AG10803 (cell line): Measurements from ENCODE around the gene MRPS12.

Source experiments
- DNase-seq: peaks from one replicate; pipeline ENCODE4 v3.0.0; 2010; ENCODE audit warnings: low read depth
- H3K4me3 ChIP-seq: 2 replicates; pipeline ENCODE4 v1.5.1; 2011; ENCODE audit warnings: mild to moderate bottlenecking, low read length, control low read depth
- CTCF ChIP-seq: conservative IDR thresholded peaks from 2 replicates; pipeline ENCODE4 v1.5.1; 2011; ENCODE audit warnings: mild to moderate bottlenecking, low read length, control low read depth, inconsistent platforms

Gene MRPS12

GRCh38 chr19:38970664-38971532 is 40.2 kb downstream of the MRPS12 start:
- DNase-seq = peak; percentile 73
- no peak for TF ChIP-seq CTCF
- no peak overlapping the region for H3K4me3 ChIP-seq

DNA sequence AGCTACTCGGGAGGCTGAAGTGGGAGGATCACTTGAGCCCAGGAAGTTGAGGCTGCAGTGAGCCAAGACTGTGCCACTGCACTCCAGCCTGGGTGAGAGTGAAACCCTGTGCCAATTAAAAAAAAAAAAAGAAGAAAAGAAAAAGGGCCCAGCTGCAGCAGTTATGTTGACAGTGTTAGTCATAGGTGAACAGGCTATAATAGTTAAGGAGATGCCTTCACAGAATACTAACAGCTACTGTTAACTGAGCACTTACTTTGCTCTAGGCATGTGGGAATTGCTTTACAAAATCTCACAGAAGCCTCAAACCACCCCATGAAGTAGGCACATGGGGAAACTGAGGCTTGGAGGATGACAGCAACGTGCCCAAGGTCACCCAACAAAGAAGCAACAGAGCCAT is 40.9 kb downstream of the MRPS12 start:
- H3K4me3 ChIP-seq = no peak overlapping the region
- no peak for TF ChIP-seq CTCF
- DNase-seq = no peak

GRCh38 chr19:38974624-38975213 is 44.0 kb downstream of the MRPS12 start:
- DNase-seq = no peak
- peak; percentile 10; the same call in 1 of the 2 replicates for TF ChIP-seq CTCF
- peak overlapping the region; percentile 71 for H3K4me3 ChIP-seq

- no peak for TF ChIP-seq CTCF
- H3K4me3 ChIP-seq = peak within 1 kb of the TSS; percentile 71
- peak; percentile 56 for DNase-seq
These were observed 44.6 kb downstream of the MRPS12 start, which contains the start of gene FBXO17 for GRCh38 chr19:38975214-38975860. TSS of gene FBXO17 (minus strand) at chr19:38975742. CDS start at chr19:38950319, 25,423 bp downstream.

DNA sequence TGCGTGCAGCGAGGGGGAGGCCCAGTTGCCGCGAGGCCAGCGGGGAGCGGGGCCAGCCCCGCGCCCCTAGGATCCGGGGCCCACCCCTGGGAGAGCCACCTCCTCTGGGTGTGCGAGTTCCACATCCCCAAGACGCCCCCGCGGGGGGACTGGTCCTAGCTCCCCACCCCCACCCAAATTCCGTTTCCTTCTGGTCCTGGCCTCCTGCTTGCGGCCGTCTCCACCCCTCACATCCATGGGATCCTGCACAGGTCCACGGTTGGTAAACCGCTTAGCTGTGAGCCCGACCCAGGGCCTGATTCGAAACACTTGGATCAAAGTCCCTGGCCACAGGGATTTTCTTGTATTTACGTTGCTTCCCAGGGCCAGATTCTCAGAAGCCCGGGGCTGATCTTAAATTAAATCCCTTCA is 45.1 kb downstream of the MRPS12 start:
- no peak for TF ChIP-seq CTCF
- H3K4me3 ChIP-seq = peak overlapping the region; percentile 66
- peak; percentile 38 for DNase-seq

DNA sequence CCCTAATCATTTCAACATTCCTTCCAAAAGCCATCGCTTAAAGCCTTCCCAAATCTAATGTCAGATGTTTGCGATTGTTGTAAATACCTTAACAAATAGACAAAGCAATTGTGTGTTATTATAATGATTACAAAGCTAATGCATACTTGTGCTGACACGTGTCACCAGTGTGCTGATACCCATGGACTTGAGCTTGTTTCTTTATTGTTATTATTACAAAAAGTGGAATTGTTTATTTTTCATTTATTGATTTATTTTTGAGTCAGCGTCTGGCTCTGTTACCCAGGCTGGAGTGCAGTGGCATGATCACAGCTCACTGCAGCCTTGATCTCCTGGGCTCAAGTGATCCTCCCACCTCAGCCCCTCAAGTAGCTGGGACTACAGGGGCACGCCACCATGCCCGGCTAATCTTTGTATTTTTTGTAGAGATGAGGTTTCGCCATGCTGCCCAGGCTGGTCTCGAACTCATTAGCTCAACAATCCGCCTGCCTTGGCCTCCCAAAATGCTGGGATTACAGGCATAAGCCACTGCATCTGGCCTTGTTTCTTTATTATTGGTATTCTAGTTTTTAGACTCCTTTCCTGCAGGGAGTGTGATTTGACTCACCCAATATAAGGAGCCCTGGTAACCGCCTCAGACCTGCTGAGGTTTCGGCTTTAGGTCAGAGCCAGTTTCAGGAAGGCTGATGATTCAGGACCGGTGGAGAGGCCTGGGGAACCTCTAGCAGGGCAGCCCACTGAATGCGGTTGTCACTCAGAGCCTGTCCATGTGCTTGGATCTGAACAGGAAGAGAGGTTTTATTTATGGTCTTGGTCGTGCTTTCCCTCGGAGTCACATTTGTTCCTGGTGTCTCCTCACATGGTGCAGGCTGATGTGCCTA is 46.9 kb downstream of the MRPS12 start:
- no peak overlapping the region for H3K4me3 ChIP-seq
- DNase-seq = no peak
- TF ChIP-seq CTCF = no peak
